Measurements from ENCODE around the gene FAM131C.
"Not testable (repeated sequence)": the region's sequence is repeated elsewhere in the genome, so short reads cannot be mapped to it uniquely, and the experiment has no call there.

FAM131C gene, protein sequence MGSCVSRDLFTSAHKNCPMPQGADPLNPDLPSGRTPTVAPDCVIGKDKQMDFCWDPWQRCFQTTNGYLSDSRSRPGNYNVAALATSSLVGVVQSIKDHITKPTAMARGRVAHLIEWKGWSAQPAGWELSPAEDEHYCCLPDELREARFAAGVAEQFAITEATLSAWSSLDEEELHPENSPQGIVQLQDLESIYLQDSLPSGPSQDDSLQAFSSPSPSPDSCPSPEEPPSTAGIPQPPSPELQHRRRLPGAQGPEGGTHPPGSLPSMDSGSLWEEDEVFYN

DNA sequence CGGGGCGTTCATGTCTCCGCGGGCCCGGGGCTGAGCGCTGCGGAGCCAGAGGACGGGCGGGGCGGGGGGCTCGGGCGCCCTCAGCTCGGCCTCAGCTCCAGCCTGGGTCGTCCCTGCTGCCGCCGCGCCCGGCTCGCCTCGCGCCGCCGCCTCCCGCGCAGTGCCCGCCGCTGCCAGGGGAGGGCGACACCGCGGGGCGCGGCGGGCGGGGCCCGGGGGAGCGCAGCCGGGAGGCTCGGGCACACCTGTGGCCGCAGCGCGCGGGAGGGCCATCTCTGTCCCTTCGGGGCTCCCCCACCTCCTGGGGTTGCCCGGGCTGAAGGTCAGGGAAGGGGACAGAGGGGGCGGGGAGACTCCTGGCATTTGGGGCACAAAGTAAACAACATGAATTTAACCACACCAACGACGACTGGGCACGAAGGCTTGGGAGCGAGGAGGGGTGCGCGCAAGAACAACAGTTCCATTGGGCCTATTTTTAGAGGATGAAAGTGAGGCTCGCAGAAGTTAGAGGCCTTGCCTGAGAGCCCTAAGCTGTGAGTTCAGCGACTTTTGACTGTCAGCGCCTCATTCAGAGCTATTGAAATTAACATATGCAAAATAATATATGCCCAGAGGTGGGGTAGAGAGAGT lies at the start of gene FAM131C:
Gene FAM131C, minus strand, starts transcription at position 162 of the 630 bp plus-strand sequence. CDS start 209 bp downstream, outside the sequence.
- no peak for DNase-seq (ENCODE audit: low read depth)

DNA sequence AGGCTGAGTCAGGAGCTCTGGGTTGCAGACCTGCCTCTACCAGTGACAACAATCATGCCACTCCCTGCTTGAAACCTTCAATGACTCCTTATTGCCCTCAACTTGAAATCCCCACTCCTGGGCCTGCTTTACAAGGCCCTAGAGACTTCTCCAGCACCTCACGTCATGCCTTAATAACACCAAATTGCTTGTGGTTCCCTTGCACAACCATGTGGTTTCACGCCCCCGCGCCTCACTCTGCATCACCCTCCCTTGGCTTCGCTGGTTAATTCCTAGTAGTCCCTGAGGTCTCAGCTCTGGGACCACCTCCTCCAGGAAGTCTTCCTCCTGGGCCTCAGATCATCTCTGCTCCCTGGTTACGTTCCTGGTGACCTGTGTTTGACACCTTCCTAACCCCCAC lies 49.5 kb upstream of the FAM131C start:
- DNase-seq (ENCODE audit: low read depth) = peak; percentile 57

DNA sequence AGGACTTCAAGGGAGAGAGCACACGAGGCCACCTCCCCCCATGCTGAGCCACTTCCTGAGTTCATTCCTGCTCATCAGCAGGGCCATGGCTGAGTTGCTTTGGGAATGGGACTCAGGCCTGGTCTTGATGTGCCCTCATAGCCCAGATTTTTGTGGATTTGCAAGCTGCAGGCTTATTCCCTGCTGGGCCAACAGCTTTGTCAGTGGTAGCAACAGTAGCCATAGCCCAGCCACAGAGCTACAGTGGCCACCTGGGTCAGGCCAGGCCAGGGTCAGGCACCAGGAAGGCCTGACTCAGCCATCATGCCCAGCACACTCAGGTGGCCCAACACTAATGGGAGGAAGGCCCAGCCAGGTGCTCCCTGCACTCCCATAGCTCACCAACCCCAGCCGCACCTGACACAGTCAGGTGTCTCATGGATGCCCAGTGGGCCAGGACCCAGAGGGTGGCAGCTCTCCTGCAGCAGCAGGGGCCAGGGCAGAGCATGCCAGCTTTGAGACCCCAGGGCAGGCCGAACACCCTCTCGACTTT lies 49.0 kb upstream of the FAM131C start:
- DNase-seq (ENCODE audit: low read depth) = no peak

DNA sequence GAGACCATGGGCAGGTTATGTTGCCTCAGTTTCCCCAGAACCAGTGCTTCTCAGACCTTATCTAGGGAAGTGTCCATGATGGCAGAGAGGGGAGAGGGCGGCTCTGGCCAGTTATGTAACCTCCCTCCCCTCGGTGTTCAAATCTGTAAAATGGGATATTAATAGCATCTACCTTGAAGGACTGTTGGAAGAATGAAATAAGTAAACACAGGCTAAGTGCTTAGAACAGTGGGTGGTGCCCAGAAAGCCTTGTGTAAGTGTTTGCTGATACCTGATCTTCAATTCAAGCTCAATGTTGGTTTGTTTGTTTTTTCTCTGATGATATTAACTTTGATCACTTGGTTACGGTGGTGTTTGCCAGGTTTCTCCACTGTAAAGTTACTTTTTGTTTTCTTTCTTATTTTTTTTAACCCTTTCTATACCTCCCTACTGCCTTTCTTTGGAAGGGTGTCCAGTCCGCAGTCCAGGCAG lies 47.5 kb upstream of the FAM131C start:
- DNase-seq (ENCODE audit: low read depth) = no peak

DNA sequence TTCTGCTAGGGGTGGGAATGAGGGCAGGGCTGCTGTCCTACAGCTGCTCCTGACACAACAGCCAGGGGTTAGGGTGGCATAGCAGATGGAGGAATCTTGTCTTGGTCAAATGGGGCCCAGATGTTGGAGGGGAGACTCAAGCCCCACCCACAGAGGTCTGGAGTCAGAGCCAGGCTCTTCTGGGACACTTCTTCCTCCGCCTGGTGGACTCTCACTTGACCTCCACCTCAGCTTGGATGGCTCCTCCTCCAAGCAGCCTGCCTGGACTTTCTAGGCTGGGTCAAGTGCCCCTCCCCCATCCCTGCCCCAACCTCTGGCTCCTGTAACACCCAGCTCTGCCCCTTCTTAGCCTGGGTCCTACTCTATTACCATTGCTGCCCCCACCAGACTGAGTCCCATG lies 47.0 kb upstream of the FAM131C start:
- DNase-seq (ENCODE audit: low read depth) = no peak

DNA sequence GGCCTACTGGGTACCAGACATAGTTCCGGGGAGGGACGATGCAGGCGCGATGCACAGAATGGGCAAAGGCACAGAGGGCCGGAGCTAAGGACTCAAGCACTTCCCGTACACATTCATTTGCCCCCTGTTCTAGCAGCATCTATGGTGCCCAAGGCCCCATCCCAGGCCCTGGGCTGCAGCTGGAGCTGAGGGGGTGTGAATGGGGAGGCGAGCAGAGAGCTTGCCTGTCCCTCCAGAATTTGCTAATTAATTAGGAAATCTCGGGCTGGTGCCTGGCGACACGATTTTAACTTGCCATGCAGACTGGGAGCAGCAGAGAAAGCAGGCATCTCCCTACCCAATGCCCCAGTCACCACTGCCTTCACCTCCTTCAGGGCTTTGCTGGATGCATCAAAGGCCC lies 46.5 kb upstream of the FAM131C start:
- DNase-seq (ENCODE audit: low read depth) = no peak

DNA sequence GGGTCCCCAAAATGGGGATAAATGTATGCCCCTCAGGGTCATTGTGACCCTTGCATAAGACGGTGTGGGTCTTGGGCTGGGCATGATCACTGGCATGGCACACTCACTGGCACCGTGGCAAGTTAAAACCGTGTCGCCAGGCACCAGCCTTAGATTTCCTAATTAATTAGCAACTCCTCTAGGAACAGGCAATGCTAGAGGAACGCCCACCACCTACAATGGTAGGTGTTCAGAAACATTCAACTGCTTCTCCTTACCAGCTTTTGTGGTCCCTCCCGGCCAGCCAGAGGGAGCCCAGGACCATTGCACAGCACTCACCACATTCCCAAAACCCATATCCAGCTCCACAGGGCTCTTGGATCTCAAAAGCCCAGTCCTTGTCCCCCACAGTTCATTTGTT lies 46.1 kb upstream of the FAM131C start:
- no peak for DNase-seq (ENCODE audit: low read depth)

DNA sequence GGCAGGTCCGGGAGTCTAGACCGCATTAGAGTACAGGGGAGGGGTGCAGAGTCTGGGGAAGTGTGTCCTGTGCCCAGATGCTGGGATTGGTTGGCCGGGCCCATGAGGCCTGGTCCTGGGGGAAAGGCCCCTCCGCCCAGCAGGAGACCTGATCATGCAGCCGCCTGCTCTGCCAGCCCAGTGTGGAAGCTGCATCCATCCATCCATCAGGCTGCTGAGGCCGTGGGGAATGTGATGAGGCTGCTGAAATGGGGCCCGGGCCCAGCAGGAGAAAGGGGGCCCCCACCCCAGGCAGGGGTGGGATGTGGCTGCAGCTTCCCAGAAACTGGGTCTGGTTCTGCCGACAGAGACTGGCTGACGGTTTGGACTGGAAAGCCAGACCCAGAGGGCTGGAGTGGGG lies 45.3 kb upstream of the FAM131C start:
- DNase-seq (ENCODE audit: low read depth) = no peak

DNA sequence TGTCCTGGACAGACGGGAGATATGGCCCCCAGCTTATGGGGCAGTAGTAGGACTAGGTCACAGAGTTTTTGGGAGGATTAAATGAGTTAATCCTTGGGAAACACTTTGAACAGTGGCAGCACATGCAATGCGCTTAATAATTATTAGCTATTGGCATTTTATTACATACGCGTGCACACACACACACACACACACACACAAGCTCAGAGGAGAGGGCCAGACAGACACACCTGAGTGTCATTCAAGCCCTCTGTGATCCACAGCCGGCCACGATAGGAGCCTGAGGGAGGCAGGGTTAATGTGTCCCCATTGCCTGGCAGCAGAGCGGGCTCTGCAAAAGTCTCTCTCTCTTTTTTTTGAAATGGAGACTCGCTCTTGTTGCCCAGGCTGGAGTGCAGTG lies 44.5 kb upstream of the FAM131C start:
- DNase-seq (ENCODE audit: low read depth) = no peak

DNA sequence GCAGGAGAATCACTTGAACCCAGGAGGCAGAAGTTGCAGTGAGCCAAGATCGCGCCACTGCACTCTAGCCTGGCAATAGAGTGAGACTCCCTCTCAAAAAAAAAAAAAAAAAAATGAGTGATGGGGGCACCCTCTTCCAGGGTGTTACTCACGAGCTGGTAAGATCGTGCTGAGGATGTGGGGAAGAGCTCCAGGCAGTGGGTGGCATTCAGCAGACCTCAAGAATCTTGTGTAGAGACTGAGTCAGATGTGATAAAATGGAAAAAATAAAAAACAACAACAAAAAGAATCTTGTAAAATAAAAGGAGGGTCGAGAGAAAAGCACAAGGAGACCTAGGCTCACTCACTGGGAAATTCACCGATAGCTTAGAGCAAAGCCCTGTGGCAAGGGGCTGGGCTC lies 43.9 kb upstream of the FAM131C start:
- DNase-seq (ENCODE audit: low read depth) = no peak

DNA sequence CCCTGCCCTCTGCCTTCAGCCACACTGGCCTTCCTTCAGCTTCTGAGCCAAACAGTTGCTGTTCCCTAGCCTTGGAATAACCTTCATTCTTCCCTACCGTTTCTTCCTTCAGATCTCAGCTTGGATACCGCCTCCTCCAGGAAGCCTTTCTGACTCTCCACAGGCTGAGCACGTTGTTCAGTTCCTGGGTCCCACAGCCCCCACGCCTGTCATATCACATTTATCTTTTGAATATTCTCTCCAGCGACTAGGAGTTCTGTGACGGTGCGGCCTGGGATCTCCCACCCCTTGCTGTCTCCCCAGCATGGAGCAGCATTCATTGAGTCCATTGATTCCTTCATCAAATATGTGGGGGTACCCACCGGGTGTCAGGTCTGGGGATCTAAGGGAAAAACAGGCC lies 43.2 kb upstream of the FAM131C start:
- no peak for DNase-seq (ENCODE audit: low read depth)

DNA sequence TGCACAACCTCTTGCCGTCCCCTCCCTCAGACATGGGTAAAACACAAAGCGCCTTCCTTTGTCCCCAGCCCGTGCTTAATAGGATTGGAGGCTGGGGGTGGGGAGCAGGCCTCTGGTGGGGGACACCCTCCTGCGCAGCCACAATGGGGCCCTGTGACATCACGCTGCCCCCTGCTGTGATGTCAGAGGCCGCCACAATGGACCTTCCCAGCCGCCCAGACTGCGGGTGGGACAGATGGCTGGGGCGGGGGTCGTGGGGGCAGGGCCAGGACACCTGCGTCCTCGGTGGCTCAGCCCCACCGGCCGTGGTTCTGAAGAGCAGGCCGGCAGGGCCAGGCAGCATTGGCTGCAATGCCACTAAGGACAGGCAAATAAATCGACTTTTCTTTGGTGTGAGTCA lies 42.6 kb upstream of the FAM131C start:
- DNase-seq (ENCODE audit: low read depth) = no peak

DNA sequence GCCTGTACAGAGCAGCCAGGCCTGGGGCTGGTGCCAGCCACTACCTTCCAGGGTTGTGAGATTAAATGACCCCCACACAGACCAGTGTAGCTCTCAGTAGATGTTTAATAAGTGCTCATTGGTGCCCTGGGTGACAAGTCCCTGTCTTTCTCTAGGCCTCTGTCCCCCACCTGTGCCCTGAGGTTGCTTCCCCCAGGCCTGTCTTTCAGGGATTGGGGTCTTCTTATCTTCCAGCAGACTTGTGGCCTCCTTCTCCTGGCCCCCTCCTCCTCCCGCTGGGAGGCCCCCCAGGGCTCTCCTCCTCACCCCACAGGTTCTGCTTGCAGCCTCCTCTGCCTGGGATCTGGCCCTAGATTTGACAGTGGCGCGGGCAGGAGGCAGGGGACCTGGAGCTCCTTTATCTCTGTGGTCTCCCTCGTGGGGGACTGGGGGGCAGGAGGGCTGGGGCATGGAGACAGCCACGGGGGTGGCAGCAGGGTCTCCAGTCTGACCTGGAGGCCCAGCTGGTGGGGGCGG lies 42.1 kb upstream of the FAM131C start:
- no peak for DNase-seq (ENCODE audit: low read depth)

DNA sequence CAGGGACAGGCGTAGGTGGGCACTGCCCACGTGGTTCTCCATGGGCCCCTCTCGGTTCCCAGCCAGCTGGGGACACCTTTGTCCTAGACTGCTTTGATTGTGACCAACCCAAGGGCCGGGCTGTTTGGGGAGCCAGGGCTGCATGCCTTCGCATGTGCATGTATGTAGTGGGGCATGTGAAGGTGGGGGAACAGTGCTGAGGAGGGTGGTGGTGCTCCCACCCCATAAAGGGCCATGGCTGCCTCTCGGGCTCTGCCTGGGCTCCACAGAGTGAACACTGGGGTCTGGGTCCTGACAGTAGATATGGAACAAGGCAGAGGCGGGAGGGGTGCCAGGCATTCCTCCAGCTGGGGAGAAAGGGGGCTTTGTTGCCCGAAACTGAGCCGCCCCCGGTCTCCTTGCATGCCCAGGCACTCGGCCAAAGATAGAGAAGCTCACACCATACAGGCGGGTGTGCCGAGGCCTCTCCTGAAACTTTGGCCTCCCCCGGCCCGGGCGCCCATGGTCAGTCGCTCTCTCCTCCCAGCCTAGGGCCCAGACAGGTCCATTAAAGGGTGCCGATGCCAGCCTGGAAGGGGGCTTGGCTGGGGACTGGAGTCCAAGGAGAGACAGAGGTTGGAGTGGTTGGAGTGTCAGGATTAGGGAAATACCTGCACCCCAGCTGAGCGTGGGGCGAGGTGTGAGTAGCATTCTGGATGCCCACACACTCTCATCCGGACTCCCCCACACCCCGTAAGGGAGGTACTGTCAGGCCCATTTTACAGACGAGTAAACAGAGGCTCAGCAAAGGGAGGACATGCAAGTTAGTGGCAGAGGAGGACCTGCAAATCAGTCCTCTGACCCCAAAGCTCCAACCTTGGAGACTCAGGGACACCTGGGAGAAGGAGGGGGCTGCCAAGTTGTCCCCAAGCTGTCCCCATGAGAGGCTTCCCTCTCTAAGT lies 41.3 kb upstream of the FAM131C start:
- no peak for DNase-seq (ENCODE audit: low read depth)

DNA sequence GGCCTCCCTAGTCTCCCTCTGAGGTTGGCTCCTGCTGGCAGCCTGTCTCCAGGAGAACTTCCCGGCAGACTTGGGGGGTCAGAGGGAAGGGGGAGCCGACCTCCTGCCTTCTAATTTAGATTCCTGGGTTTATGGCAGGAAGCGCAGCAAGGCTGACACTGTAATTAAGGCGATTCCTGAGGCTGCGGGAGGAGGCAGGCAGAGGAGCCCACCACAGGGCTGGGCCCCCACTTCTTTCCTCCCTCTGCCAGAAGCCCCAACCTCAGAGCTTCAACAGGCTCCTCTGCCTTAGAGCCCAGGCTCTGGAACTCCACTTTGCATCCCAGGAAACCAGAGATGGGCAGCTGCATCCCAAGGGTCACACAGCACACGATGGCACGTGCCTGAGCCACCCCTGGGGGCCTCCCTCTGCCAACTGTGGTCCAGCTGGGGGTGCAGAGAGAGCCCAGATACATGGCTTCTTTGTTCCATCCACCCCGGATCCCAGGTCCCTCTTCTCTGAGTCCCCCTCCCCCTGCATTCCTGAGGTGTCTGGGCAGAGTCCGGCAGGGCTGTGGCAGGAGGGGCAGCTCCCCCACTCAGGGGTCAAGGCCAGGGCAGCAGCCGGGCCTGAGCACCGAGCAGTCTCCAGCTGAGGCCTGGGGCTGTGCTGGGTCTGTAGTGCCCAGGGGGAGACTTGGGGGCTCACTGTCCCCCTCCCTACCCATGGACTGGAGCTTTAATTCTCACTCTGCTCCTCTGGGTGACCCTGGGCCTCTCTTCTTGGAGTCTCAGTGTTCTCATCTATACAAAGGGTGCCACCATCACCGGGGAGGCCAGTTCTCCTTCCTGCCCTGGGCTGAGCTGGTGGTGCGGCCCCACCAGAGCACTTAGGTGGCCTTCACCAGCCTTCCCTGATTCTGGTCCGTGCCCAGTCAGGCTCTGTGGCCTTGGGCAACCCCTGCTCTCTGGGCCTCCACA lies 39.4 kb upstream of the FAM131C start:
- no peak for DNase-seq (ENCODE audit: low read depth)

DNA sequence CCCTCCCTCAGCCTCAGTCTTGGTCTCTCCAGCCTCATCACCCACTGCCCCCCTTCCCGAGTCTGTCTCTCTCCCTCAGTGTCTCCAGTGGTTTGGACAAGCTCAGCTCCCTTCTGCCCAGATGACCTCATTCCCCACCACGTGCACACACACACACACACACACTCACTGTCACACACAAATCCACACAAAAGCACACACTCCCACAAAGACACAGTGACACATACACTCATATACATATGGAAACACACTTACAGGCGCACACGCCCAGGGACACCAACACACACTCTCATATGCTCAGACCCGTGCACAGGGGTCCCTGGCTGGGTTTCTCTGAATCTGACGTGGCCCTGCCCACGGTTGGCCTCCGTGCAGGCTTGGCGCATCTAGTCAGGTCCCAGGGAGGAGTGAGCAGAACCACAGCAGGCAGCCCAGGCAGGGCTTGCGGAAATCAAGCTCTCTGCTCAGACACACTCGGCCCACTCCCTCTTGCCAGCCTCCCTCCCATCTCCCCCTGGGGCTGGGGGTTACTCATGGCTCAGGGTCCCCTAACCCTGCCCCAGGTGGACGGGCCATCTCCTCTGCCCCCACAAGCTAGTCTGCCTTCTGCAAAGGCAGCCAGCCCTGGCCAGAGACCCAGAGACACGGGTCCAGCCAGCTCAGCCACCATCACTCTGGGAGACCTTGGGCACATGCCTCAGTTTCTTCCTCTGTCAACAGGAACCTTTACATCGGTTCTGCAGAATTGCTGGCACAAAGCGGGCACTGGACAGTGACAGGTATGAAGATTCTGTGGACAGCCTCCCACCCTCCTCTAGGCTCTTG lies 38.5 kb upstream of the FAM131C start:
- no peak for DNase-seq (ENCODE audit: low read depth)

DNA sequence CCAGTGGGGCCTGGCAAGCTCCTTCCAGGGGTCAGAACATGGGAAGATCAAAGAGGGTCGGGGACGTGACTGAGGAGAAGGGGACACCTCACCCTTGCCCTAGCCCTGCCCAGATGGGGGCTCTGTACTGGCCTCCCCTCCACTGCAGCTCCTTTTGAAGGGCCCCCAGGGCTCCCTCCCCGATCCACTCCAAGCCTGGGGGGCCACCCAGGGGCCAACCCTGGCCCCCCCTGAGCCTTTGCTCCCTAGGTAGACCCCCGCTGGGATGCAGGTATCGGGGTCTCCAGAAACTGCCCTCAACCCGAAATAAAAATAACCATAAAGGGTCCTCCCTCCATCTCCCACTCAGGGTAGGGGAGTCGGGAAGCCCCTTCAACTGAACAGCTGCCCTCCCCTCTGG lies 37.4 kb upstream of the FAM131C start:
- DNase-seq (ENCODE audit: low read depth) = no peak

DNA sequence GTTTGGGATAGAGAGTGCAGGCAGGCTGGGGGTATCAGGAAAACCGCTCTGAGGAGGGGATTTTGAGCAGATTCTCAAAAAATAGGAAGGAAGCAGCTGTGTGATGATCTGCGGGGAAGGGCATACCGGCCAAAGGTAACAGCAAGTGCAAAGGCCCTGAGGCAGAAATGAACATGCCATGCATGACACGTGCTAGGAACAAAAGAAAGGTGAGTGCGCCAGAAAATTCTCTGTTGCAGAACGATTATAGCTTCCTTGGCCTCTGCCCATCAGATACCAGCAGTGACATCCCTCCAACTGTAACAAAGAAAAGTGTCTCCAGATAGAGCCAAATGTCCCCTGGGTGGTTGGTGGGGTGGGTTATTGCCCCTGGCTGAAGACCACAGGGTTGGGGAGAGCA lies 37.0 kb upstream of the FAM131C start:
- DNase-seq (ENCODE audit: low read depth) = no peak

DNA sequence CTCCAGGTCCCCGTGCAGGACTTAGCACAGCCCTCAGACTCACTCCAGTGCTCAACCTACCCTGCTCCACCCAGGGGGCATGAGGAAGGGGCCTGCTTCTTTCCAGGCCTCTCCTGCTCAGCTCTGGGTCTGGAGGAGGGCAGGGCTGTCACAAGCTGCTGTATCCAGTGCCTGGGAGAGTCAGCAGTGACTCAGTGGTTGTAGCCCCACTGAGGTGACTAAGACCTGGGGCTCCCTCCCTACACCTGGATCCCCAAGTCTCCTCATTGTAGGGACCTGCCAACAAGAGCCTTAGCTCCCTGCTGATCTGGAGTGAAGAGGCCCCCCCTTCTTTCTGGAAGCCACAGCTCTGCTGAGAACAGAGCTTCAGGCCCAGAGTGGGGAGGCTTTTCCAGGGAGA lies 36.1 kb upstream of the FAM131C start:
- no peak for DNase-seq (ENCODE audit: low read depth)

DNA sequence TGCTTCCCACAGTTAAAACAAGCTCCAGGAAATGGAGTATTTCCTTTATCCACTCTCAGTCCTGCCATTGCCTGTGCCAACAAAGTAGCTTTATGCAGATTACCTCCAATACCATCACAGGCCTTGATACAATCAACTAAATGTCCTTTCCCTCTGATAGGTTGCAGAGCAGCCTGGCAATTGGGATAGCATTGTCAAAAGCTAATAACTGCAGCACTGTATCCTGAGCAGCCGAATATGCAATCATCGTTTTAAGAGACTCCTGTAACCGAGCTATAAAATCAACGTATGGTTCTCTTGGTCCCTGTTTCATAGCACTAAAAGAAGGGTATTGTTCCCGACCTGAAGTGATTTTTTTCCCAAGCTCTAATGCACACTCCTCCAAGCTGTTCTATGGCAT lies 33.6 kb upstream of the FAM131C start:
- DNase-seq (ENCODE audit: low read depth) = not testable (repeated sequence)

Measured in HS-5 (cell line).